ENCODE measurements around the gene CAPS.

DNA sequence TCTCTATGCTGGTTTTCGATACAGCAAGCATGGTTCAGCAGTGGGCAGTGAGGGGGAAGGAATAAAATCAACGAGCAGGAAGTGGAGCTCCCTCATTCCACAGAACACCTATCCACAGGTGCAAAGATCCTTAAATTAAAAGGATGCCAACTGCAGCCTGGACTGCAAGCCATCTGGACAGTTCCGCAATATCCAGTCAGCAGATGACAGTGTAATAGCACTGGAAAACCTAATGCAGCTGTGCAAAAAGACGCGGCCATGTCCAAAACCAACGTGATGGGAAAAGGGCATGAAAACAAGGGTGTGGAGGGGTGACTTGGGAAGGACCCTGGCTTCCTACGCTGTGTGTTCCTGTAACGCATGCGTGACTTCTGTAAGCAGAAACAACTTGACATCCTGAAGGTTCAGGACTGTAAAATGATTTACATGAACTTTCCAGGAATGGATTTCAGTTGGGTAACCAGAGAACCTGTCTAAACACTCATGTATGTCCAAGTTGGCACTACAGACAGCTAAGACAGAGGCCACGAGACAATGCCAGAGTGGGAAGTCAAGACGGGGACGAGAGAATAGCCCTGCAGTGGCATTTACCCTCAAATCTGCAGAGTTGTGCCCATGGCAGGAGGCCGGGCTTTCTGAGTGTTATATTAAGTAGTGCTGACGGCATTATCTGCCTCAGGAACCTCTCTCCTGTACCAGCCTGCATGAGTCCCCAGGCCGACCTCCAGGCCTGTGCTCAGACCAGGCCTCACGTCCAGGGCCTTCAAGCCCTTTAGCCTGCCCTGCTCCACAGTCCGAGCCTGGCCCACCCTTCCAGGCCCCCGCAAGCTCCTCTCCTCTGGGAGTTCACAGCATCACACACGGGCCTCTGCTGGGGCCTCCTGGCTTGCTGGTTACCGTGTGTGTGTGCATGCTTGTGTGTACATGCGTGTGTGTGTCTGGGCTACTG lies 26.5 kb downstream of the CAPS start:
- TF ChIP-seq, protein P1, sequence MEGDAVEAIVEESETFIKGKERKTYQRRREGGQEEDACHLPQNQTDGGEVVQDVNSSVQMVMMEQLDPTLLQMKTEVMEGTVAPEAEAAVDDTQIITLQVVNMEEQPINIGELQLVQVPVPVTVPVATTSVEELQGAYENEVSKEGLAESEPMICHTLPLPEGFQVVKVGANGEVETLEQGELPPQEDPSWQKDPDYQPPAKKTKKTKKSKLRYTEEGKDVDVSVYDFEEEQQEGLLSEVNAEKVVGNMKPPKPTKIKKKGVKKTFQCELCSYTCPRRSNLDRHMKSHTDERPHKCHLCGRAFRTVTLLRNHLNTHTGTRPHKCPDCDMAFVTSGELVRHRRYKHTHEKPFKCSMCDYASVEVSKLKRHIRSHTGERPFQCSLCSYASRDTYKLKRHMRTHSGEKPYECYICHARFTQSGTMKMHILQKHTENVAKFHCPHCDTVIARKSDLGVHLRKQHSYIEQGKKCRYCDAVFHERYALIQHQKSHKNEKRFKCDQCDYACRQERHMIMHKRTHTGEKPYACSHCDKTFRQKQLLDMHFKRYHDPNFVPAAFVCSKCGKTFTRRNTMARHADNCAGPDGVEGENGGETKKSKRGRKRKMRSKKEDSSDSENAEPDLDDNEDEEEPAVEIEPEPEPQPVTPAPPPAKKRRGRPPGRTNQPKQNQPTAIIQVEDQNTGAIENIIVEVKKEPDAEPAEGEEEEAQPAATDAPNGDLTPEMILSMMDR (IDR thresholded peaks at IDR 0.05), result no peak
- TF ChIP-seq POLR2A (IDR thresholded peaks at IDR 0.05) (no peak), POLR2AphosphoS5 (IDR thresholded peaks at IDR 0.05) (no peak), EP300 (IDR thresholded peaks at IDR 0.05) (no peak)
